GM12865 (cell line): ENCODE data around the gene SELPLG.

Experiments
- DNase-seq: peaks from one replicate; pipeline ENCODE4 v3.0.0; 2010; ENCODE audit warnings: low read depth
- H3K4me3 ChIP-seq: 2 replicates; pipeline ENCODE4 v1.5.1; 2011; ENCODE audit warnings: mild to moderate bottlenecking, low read depth, low read length, control low read depth
- CTCF ChIP-seq: IDR thresholded peaks from 2 replicates; pipeline ENCODE4 v1.5.1; 2011; ENCODE audit warnings: low read length, control low read depth, low read depth, inconsistent platforms; ENCODE audit not compliant: insufficient read depth; ENCODE audit errors: missing control alignments

SELPLG gene

GRCh38 chr12:108614639-108615038 lies 19.1 kb downstream of the SELPLG start:
- DNase-seq = no peak
- no peak overlapping the region for H3K4me3 ChIP-seq
- no peak for TF ChIP-seq CTCF

DNA sequence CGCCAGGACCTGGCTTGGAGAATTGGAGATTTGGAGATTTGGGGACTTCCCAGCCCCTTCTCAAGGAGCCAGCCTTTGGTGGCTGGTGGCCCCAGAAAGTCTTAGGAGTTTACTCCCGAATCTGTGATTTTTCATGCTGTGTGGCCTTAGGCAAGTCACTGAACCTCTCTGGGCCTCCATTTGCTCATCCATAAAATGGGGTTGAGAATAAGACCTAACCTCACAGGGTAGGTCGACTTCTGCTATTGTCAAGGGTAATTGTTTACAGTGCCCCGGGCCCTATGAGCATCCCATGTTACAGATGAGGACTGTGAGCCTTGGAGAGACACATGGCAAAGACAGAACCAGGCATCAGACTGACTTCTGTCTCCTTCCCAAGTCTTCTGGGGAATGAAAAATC lies 19.7 kb downstream of the SELPLG start:
- TF ChIP-seq CTCF = no peak
- DNase-seq = no peak
- no peak overlapping the region for H3K4me3 ChIP-seq

GRCh38 chr12:108613548-108613947 lies 20.1 kb downstream of the SELPLG start:
- peak; percentile 61 for DNase-seq
- H3K4me3 ChIP-seq = no peak overlapping the region
- no peak for TF ChIP-seq CTCF

- DNase-seq = no peak
- no peak overlapping the region for H3K4me3 ChIP-seq
- TF ChIP-seq CTCF = no peak
These were observed 20.9 kb downstream of the SELPLG start for GRCh38 chr12:108612788-108613282.

GRCh38 chr12:108611884-108612415 lies 21.7 kb downstream of the SELPLG start:
- peak; percentile 43 for TF ChIP-seq CTCF
- peak; percentile 57 for DNase-seq
- no peak overlapping the region for H3K4me3 ChIP-seq

GRCh38 chr12:108610856-108611605 lies 22.7 kb downstream of the SELPLG start:
- H3K4me3 ChIP-seq = no peak overlapping the region
- TF ChIP-seq CTCF = no peak

More at GRCh38 chr12:108610856-108611605, 22.7 kb downstream of the SELPLG start:
- no peak for DNase-seq
